ENCODE measurements around the gene PLXNB3. TPM values are rescaled to one million over a fixed set of nuclear protein-coding genes. Genes with fewer than 3 reads are reported as not detected.

PLXNB3 gene
- total RNA-seq, 1 experiment from 2014 or later = 41.4 TPM

GRCh38 chrX:153719238-153719637, 44.8 kb upstream of the PLXNB3 start:
- BruUV-seq (replicated peaks) = no TSS peak

GRCh38 chrX:153719701-153720100, 44.3 kb upstream of the PLXNB3 start:
- H3K27me3 ChIP-seq (ENCODE audit: insufficient read depth, low read depth) = no peaks in the 10 kb centered on the region
- peaks cover 67% of the 10 kb centered on the region for H3K79me2 ChIP-seq (ENCODE audit: low read depth)
- no TSS peak for BruUV-seq (replicated peaks)
- peaks cover 32% of the 10 kb centered on the region for H3K36me3 ChIP-seq (ENCODE audit: low read depth)
- H3K4me2 ChIP-seq = no peak overlapping the region
- TF ChIP-seq CTCF (conservative IDR thresholded peaks at IDR 0.05) (no peak), EZH2 (IDR thresholded peaks at IDR 0.05; ENCODE audit: low read depth) (no peak)
- H3F3A ChIP-seq (ENCODE audit: insufficient read depth, low read depth) = peaks cover 17% of the 10 kb centered on the region
- intact Hi-C loops (cut with micrococcal nuclease; ENCODE audit: unreplicated experiment) = no loop called here
- DNase-seq = no peak
- H3K9me3 ChIP-seq (ENCODE audit: insufficient read depth, low read depth) = no peaks in the 10 kb centered on the region
- no peaks in the 10 kb centered on the region for H3K9me2 ChIP-seq (ENCODE audit: insufficient read depth)
- no peak overlapping the region for H3K4me3 ChIP-seq
- peaks cover 23% of the 10 kb centered on the region for H4K20me1 ChIP-seq (ENCODE audit: insufficient read depth)
- ChIA-PET CTCF (no interaction called here), POLR2A (ENCODE audit: unreplicated experiment) (interaction anchor here (0.7 kb wide), 2 partner anchors 10 to 168 kb away, joined by 3 read pairs; no protein-coding TSS in a partner anchor)
- H3K4me1 ChIP-seq (replicated peaks; ENCODE audit: insufficient read depth) = peaks cover 9% of the 10 kb centered on the region
- H3K27ac ChIP-seq = no peak overlapping the region
- H2AFZ ChIP-seq = no peak overlapping the region

More at GRCh38 chrX:153719238-153719637, 44.8 kb upstream of the PLXNB3 start:
- POLR2A ChIA-PET (ENCODE audit: unreplicated experiment) = interaction anchor here (0.7 kb wide), 2 partner anchors 10 to 168 kb away, joined by 3 read pairs; no protein-coding TSS in a partner anchor
- H3K4me3 ChIP-seq = no peak overlapping the region
- H3K4me2 ChIP-seq = no peak overlapping the region
- H3K27ac ChIP-seq = no peak overlapping the region
- CTCF ChIA-PET = no interaction called here
- peaks cover 26% of the 10 kb centered on the region for H4K20me1 ChIP-seq (ENCODE audit: insufficient read depth)
- no peak overlapping the region for H2AFZ ChIP-seq
- TF ChIP-seq EZH2 (IDR thresholded peaks at IDR 0.05; ENCODE audit: low read depth) = no peak
- no peak for TF ChIP-seq CTCF (conservative IDR thresholded peaks at IDR 0.05)
- DNase-seq = no peak
- H3K9me2 ChIP-seq (ENCODE audit: insufficient read depth) = no peaks in the 10 kb centered on the region
- H3K36me3 ChIP-seq (ENCODE audit: low read depth) = peaks cover 34% of the 10 kb centered on the region
- no peaks in the 10 kb centered on the region for H3K27me3 ChIP-seq (ENCODE audit: insufficient read depth, low read depth)
- intact Hi-C loops (cut with micrococcal nuclease; ENCODE audit: unreplicated experiment) = no loop called here
- peaks cover 67% of the 10 kb centered on the region for H3K79me2 ChIP-seq (ENCODE audit: low read depth)
- peaks cover 9% of the 10 kb centered on the region for H3K4me1 ChIP-seq (replicated peaks; ENCODE audit: insufficient read depth)
- H3F3A ChIP-seq (ENCODE audit: insufficient read depth, low read depth) = peaks cover 17% of the 10 kb centered on the region
- H3K9me3 ChIP-seq (ENCODE audit: insufficient read depth, low read depth) = no peaks in the 10 kb centered on the region

GRCh38 chrX:153722704-153723350, 41.2 kb upstream of the PLXNB3 start:
- Histone ChIP-seq H3K79me2 (ENCODE audit: low read depth) (peaks cover 81% of the 10 kb centered on the region), H3K36me3 (ENCODE audit: low read depth) (peaks cover 22% of the 10 kb centered on the region), H3K9me3 (ENCODE audit: insufficient read depth, low read depth) (no peaks in the 10 kb centered on the region), H4K20me1 (ENCODE audit: insufficient read depth) (peaks cover 20% of the 10 kb centered on the region), H3F3A (ENCODE audit: insufficient read depth, low read depth) (peaks cover 35% of the 10 kb centered on the region), H3K27me3 (ENCODE audit: insufficient read depth, low read depth) (no peaks in the 10 kb centered on the region), H3K4me3 (peak overlapping the region; percentile 85), H3K9me2 (ENCODE audit: insufficient read depth) (no peaks in the 10 kb centered on the region), H3K27ac (peak overlapping the region; percentile 89), H2AFZ (no peak overlapping the region), H3K4me1 (replicated peaks; ENCODE audit: insufficient read depth) (peaks cover 23% of the 10 kb centered on the region), H3K4me2 (peak overlapping the region; percentile 89)
- BruUV-seq (replicated peaks) = TSS peak; percentile 22
- CTCF ChIA-PET = no interaction called here
- peak; percentile 73 to 79 for DNase-seq
- TF ChIP-seq EZH2 (IDR thresholded peaks at IDR 0.05; ENCODE audit: low read depth) (no peak), CTCF (conservative IDR thresholded peaks at IDR 0.05) (no peak)
- intact Hi-C loops (cut with micrococcal nuclease; ENCODE audit: unreplicated experiment) = loop anchor here (1.0 kb wide), 1 partner anchor 15 kb away; no protein-coding TSS in a partner anchor
- POLR2A ChIA-PET (ENCODE audit: unreplicated experiment) = no interaction called here
